Posterior cingulate gyrus (tissue), 11 donors: ENCODE measurements around the gene CSPG4.
A peak's percentile ranks its signal among the peaks of the same experiment; 100 is the strongest.

Experiments
- DNase-seq, 10 donors: peaks; one replicate each; pipeline versions ENCODE4 v3.0.0 to v3.0.0-alpha.2; 2020 to 2021; ENCODE audit warnings: mixed read lengths in 3 of 10
- intact Hi-C: fragments of 100-400 bp; cut with DNase I; formaldehyde crosslinking; loops from one replicate; pipeline ENCODE4 v1.15.1; 2023

The CSPG4 gene

DNA sequence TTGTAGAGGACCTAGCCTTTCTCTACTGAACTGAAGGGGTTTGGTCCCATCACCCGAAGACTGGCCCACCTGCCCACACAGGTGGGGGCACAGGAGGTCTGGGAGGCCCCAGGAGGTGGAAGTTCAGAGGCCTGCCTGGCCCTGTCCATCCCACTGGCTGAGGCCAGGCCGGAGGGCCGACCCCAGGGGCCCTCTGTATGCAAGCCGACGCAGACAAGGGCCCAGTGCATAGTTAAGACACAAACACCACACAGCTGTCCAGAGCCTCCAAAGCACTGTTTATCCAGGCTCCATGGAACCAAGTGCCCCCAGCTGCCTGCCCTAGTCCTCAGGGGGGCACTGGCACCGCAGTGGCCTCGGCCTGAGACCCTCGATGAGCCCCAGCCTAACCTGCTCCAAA lies 38.3 kb downstream of the CSPG4 start:
- intact Hi-C loops: no loop called here
- no peak for DNase-seq

DNA sequence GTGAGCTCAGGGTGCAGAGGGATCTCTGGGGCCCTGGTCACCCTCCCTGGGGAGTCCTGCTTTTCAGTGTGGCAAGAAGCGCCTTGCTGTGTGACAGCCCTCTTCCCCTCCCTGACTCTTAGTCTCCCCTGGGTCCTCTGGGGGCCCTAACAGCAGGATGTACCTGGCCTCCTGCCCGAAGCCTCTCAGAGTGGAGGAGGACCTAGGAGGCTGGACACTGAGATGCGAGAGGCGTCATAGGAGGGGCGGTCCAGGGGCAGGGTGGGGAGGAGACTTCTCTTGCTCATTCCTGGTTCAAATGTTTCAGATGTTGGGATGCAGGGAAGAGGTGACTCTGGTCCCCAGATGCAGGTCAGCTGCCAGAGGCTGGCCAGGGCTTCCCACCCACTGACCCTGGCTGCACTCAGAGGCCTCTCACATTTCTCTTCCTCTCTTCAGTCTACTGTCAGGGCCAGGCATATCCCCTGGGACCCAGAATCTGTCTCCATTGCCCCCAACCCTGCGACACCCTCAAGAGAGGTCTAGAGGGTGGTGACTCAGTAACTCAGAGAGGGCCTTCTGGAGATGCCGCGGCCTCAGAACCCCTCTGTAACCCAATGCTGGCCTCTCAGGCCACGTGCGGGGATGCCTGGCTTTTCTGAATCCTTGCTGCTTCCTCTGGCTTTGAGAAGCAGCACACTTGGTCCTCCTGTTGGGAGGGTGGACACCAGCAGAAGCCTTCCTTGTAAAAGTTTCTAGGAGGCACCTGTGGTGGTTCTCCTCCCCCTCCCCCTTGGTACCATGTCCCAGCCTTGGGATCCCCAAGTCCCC lies 39.0 kb downstream of the CSPG4 start:
- intact Hi-C loops: no loop called here
- no peak for DNase-seq

DNA sequence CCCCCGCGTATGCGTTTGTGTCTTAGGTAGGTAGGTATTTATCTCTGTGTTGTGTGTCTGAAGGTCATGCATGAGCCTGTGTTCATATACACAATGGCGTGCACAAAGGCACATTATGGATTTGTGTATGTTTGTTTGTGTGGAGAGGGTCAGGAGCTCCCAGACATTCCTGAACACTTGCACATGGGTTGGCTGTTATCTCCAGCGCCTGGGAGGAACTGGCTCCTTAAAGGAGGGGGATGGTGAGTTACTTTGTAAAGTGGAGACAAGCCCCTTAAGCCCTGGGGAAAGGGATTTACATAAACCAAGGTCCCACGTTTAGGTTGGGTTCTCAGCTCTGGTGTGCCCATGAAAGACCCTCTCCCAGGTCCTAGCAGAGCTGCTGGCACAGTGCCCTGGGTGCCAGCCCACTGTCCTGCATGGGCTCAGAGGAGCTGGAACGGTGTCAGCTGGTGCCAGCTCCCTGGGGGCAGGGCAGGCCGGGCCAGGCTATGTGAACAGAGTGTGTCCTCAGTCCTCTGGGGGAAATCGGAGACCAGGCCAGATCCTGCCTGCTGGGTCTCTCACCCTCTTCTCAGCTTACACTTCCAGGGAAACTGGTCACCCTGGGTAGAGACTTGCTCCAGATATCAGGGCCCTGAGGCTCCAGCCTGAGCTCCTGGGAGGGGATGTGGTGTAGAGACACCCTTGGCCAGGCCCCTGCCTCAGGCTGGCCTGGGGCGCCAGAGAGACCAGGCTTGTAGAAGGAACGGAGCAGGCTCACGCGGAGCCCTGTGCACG lies 39.8 kb downstream of the CSPG4 start:
- no peak for DNase-seq

DNA sequence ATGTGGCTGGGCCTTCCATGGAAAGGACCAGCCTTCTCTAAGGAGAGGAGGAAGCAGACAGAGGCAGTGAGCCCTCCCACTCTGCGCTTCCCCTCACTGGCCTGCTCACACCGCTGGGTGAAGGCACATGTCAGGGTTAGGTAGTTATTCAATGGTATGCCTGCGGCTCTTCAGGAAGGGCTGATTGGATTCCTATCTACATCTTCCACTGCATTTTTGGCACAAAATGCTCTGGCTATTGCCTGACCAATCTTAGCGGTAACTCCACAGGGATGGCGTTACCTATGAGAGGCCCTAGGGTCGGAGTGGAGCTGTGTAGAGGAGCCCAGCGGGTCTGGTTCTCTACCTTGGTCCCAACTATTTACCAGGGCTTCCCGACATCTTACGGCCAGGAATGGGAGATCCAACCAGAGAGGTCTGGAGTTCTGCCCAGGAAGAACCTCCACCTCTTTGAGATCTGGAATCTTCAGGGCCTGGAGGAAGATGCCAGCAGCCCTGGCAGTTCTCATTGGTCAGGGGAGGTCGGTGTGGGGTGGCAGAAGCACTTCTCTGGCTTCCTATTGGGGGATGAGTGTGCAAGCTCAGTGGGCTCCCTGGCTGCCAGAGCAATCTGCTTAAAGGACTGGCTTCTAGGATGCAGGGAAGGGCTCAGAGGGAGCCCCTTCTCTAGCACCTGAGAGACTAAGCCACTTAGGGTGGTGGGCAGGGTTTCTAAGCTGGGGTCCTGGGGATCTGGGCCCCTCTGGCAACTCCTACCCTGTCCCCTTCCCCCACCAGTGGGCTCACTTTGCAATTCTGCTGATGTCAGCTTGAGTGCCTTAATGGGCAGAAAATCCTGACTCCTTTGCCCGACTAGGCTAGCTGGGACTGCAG lies 40.7 kb downstream of the CSPG4 start:
- intact Hi-C loops: no loop called here

More for the DNA sequence above, 39.8 kb downstream of the CSPG4 start:
- intact Hi-C loops: no loop called here

DNA sequence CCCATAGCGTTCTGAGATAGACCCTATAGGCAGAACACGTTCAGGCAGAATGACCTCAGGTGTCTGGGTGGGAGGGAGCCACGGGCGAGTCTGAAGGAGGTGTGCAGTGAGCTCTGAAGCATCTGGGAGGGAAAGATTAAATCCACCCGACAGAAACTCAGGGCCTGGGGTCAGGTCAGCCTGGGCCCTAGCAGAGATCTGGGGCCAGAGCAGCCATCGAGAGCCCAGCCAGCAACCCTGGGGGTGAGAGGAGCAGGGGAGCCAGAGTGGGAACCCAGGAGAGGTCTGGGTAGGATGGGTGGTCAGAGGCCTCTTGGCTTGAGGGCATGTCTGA lies 42.8 kb downstream of the CSPG4 start:
- intact Hi-C loops: no loop called here
- no peak for DNase-seq

More for the DNA sequence above, 40.7 kb downstream of the CSPG4 start:
- no peak for DNase-seq

DNA sequence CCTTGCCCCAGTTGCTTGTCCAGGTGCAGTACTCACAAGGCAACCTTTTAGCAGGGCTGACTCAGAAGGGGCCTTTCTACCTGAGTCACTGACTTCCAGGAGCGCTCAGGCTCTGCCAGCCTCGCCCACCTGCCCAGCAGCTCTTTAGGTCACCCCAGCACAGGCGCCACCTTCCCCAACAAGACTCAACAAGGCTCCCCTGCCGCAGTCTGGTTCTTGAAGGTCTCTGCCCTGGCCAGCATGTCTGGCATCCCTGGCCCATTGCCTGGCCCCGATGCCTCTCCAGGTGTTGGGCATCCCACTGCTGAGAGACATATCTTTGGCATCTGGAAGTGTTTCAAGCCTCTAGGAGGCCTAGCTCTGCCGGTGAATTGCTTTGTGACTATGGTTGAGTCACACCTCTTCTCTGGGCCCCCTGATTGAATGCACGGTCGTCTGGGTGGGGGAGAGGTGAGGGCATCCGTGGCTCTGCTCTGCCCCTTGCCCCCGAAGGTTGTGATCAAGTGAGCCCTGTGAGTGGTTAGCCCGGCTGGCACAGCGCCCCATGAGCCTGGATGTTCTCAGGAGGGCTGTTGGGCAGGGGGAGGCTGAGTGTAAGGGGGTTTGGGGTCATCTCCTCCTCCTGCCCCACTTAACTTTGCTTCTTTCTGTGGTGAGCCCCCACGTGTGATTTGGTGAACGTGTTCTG lies 43.3 kb downstream of the CSPG4 start:
- intact Hi-C loops: no loop called here
- no peak for DNase-seq

DNA sequence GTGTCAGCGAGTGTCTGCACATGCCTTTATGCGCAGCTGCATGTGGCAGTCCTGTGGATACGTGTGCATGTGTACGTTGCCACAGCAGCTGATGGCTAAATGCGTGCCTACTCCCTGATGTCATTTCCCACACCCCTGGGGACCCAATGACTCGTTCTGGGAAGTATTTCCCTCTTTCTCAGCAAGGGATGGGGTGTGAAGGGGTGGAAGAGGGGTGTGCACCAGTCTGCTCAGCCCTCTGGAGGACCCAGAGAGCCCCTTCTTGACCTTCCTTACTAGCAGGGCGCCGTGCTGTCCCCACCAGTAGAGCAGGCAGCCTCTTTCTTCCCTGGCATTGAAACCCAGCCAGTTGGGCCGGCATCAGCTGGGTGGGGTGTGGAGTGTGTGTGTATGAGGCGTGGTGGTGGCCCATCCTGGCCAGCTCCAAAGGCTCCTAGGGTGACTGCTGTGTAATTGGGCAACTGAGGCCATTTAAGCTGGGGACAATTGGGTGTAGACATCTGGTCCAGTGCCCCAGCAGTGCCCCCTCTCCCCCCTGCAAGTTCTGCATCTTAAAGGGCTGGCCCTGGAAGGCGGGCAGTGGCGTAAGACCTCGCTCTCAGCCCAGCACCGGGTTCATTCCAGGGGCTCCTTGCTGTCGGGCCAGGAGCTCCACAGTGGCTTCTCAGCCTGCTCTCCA lies 45.7 kb downstream of the CSPG4 start:
- DNase-seq: no peak
- intact Hi-C loops: no loop called here

DNA sequence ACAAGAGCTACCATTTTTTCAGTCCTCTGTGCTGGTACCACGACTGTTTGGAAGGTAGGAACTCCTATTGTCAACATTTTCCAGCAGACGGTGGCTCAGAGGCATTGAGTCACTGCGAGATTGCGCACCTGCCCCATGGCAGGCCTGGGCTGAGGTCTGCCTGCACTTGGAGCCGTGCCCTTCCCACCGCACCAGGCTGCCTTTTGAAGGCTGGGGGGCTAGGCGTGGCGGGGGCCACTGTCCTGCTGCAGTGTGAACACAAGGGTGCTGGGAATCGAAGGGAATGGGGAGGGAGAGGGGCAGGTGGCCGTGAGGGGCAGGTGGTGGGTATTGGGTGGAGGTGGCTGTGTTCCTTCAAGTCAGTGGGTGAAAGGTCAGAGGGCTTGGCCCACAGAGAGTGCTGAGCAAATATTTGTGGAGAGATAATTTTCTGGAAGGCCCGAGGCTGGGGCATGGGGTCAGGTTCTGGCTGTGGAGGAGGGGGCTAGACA lies 48.7 kb downstream of the CSPG4 start:
- no peak for DNase-seq
- intact Hi-C loops: no loop called here

DNA sequence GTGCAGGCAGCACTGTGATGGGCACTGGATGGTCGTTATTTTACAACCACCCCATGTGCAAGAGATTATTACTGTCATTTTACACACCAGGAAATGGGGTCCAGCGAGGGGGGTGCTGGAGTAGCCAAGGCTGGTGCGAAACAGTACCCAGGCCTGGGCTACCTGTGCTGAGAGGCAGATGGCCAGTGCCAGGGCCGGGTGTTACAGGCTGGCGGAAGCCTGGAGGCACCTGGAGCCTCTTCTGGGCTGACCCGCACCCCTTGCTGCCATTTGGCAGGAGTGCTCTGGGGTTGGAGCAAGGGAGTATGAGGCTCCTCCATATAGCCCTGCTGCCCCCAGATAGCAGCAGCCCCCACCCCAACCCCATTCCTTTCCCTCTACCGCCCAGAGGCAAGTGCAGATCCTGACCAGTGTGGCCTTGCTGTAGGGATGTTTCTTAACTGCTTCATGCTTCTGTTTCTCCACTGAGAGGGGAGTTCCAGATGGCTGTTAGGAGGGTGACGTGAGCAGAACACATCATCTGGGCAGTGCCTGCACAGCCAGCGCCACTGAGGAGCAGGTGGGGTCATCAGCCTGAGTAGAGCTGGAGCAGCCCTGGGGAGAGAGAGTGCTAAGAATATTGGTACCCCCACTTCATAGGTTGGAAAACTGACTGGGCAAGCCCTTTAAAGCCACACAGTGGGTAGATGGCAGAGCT lies 49.7 kb downstream of the CSPG4 start:
- DNase-seq: no peak
- intact Hi-C loops: no loop called here

DNA sequence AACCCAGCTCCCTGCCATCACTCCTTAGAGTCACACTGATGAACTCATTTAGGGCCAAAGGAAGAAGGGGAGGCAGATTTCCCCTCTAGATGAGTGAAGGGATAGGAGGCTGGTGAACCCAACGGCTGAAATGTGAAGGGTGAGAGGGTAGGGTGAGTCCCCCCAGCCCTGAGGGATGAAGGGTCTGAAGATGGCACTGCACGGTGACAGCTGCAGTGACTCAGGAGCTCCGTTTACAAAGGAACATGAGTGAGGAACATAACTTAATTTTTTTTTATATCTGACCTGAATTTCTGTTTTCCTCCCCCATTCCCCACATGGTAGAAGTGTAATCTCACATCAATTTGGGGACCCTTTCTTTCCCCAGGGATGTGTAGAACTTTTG lies 50.9 kb downstream of the CSPG4 start:
- intact Hi-C loops: no loop called here
- DNase-seq: no peak

DNA sequence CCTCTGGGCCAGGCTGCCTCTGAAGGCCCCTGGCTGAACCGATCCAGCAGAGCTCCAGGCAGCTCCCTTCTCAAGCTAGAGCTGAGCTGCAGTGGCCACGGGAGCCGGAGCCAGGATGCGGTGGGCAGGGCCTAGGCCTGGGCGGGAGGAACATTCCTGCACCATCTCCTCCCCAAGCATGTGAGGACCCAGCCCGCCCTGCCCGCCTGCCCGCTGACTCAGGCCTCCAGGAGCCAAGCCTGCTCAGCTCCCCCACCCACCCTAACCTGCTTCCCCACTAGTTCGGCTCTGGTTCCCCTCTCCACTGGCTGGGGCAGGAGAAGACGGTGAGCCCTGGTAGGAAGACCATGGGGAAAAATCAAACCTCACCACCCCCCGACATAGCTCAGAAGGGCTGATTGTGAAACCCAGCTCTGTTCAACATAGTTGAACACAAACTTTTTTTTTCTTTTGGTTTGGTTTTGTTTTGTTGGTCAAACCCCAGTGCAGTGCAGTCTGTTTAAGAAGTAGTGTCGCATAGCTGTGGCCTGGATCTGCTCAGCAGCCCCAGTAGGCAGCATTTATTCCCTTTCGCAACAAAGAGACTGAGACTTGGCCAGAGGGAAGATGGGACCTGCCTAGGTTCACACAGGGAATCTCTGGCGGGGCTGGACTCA lies 51.4 kb downstream of the CSPG4 start:
- intact Hi-C loops: no loop called here
- peak in 4 of 10 donors; percentile 32 to 85 (median 45) for DNase-seq

DNA sequence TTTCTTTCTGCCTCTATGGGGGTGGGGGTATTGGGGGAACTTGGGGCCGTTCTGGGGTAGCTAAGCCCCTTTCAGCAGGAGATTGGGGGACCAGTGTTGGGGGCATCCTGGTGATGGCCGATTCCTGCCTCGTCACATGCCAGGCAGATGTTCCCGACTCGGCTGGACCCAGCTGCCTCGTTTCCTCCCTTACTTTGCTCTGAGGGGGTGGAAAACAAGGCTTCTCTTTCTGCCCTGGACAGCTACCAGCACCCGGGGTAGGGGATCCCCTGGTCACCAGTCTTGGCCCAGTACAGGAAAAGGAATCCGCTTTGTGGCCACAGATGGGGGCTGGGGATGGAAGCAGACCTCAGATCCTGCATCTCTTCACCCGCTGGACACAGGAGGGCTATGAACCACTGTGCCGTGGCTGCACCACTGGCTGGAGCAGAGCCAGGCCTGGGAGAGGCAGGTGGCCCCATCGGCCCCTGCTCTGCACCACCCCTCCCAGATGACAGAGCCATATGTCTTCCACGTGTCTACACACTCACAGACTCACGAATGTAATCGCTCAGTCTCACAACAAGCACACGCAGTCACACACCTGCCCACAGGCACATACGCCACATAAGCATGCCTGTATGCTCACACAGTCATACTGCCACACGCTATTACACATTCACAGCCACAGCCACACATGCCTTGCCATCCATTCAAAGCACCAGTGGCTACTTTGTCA lies 52.6 kb downstream of the CSPG4 start:
- DNase-seq: no peak
- intact Hi-C loops: no loop called here

DNA sequence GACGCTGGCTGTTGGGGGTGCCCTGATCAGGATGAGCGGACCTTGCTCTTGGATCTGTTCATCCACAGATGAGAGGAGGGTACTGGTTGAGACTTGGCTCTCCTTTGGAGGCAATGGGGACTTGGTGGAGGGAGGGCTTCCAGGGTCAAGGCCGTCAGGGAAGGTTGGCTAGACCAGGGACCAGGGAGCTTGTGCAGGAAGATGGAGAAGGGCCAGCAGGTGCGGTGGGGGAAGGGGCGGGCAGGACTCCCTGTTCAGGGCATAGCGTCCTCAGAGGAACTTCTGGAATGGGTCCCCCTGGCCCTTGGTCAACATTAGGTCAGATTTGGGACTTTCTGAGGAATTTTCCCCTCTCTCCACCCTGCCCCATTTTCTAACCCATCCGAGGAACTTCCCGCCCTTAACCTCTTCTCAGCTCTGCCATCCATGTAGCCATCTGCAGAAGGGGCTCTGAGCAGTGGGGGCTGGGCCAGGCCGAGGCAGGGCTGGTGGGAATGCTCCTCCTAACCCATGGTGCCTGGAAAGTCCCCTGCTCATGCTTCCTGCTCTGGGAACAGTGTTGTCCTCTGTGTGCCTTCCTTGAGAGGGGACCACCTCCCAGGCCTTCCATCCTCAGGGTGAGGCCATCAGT lies 53.4 kb downstream of the CSPG4 start:
- intact Hi-C loops: no loop called here
- DNase-seq: no peak

DNA sequence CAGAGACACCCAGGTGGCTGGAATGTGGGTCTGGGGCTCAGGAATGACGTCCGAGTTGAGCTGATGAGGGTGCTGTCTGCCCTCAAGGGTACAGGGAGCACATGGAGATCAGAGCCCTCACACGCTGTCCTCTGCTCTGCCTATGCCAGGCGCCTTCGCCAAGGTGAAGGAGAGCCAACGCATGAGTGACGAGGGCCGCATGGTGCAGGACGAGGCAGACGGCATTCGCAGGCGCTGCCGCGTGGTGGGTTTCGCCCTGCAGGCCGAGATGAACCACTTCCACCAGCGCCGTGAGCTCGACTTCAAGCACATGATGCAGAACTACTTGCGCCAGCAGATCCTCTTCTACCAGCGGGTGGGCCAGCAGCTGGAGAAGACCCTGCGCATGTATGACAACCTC lies 55.8 kb downstream of the CSPG4 start:
- no peak for DNase-seq
- intact Hi-C loops: no loop called here

DNA sequence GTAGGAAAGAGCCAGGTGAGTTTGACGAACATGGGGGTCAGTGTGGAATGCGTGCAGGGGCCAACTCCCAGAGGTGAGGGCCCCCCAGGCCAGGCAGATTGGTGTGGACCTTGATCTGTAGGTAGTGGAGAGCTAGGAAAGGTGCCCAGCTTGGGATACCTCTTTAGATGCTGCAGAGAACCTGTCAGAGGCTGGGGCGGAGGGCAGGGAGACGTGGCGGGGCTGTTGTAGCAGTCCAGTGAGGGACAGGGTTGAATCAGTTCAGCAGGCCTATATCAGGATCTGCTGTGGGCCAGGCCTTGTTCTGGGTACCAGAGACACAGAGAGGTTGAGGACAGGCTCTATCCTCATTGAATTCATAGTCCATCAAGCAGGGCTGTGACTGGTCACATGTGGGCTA lies 56.3 kb downstream of the CSPG4 start:
- no peak for DNase-seq
- intact Hi-C loops: no loop called here

DNA sequence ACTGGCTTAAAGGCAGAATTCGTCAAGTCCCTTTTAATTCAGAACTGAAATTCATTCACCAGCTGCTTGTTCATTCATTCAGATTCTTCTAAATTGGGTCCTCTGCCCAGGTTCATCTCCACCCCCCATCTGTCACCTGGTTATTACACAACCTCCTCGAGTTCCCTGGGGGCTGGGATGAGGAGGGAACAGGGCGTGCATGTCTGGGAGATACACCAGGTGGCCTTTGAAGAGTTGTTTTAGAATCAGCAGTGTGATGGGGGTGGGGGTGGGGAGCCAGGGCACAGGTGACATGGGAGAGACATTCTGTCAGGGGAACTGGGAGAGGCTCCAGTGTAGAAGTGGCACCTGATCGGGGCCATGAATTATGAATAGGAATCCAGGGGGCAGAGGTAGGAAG lies 56.7 kb downstream of the CSPG4 start:
- DNase-seq: no peak
- intact Hi-C loops: no loop called here

DNA sequence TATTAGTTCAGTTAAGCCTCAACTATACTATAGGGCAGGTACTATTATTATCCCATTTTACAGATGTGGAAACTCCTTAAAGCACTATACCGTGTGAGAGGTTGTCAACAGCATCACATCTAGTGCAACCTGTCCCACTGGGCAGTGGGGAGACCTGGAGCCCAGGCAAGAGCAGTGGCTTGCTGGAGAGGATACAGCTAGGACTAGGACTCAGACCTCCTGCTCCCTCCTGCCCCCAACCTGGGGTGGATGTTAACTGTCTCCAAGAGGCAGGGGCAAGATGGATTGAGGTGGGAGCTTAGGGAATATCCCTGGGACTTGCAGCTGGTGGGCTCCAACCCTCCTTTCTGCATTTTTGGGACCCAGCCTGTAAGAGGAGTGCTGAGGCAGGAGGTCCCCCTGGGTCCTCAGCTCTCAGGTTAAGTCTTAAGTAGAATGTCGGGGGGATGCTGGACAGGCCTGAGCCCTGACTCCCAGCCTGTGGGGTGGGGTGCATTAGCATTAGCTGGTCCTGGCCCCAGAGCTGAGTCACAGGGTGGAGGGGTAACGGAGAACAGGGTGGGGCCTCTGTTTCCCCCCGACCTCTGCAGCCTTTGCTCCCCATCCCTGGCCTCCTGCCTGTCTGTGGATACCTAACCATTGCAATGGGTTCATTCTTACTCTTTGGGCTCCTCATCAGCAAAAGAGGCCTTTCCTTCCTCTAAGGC lies 58.3 kb downstream of the CSPG4 start:
- intact Hi-C loops: no loop called here
- no peak for DNase-seq
